Activated effector memory CD4-positive, alpha-beta T cell treated with Interleukin-2 at 50 U/mL for 16 hours (primary cell): Measurements from ENCODE around the gene TCERG1L.
"Not testable (repeated sequence)": the region's sequence is repeated elsewhere in the genome, so short reads cannot be mapped to it uniquely, and the experiment has no call there.

Experiments
- DNase-seq: peaks from one replicate; pipeline ENCODE4 v3.0.0-alpha.2; 2020

The TCERG1L gene

DNA sequence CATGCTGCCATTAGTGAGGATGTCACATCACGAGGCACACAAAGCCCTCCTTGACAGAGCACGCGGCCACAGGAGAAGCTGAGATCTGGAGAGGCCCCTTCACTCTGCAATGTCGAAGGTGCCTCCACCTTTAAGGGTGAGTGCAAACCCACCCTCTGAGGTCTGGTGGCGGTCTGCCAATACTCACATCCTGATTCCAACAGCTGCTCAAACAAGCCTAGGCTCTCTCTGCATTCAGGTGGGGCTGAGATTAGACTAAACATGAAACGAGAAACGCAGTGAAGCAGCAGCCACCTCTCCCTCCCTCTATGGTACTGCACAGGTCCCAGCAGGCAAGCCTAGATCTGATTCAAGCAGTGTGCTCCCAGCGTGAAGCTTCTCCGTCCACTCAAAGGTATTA, 151.8 kb downstream of the TCERG1L start:
- DNase-seq = no peak

DNA sequence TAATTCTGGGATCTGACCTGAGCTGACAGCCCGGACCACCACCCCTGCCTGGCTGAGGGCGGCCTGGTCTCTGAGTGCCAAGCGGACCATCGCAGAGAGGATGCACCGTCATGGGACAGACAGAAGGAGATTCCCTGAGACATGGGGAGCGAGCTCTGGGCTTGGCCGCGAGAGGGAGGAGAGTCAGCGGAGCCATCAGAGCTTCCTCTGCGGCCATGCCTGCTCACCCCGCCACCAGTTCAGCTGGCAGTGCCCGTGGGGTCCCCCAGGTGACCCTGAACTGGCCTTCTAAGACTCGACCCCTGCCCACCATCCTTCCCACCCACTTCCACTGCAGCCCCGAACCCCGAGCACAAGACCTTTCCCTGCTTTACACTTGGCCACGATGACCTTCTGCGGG, 152.8 kb downstream of the TCERG1L start:
- DNase-seq = no peak

DNA sequence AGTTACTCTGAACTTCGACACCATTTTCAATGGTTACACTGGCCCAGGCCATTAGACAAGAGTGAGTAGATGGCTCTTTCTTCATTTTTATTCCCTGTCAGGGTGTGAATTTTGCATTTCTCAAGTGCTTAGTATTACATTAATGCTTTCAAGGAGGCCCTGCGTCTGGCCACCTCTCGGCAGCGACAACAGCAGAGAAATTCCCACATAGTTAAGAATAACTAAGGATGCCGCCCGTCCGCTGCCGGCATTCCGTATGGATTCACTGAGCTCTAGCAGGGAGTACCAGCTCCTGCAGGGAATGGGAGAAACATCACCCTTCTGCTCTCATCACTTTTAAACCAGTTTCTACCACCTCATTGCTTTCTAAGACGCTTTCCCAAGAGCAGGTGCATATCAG, 153.6 kb downstream of the TCERG1L start:
- DNase-seq = no peak

DNA sequence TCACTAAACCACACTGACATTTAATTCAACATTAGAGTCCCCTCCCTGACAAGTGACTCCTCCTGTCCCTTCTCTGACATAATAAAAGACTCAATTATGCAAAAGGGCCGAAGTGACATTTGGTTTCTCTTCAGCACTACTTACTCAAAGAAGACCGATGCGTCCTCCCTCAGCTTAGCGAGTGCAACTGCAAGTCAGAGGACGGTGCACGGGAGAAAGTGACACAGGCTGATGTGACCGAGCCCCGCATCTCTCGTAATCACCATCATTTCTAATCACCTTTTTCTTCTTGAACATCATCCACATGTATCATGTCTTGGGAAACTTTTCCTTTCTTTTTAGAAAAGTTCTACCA, 155.7 kb downstream of the TCERG1L start:
- DNase-seq = no peak

DNA sequence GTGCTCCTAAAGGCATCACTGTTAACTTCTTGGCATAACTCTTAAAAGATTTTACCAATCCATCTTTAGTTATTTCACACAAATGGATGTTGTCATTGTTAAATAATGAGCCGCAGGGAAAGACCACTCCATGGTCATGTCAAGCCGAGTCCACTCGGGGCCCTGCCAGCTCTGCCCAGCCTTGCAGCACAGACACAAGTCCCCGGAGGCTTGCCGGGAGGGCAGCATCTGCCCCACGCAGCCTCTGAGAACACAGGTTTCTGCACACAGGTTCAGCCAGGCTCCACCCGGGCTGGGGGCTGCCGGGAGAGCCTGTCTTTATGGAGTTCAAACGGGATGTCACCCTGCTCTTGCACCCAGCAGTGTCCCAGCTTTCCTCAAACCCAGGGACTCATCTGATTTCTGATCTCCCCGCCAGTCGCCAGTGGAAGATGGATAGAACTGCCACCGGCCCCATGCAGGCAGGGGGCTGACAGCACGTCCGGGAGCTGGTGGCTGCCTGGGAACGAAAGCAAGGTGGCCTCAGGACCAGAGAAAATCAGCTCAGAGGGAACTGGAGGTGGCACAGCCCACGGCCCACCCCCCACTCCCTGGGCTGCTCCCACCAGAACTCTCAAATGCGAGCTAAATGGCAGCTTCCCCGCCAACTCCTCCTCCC, 156.2 kb downstream of the TCERG1L start:
- DNase-seq = no peak

DNA sequence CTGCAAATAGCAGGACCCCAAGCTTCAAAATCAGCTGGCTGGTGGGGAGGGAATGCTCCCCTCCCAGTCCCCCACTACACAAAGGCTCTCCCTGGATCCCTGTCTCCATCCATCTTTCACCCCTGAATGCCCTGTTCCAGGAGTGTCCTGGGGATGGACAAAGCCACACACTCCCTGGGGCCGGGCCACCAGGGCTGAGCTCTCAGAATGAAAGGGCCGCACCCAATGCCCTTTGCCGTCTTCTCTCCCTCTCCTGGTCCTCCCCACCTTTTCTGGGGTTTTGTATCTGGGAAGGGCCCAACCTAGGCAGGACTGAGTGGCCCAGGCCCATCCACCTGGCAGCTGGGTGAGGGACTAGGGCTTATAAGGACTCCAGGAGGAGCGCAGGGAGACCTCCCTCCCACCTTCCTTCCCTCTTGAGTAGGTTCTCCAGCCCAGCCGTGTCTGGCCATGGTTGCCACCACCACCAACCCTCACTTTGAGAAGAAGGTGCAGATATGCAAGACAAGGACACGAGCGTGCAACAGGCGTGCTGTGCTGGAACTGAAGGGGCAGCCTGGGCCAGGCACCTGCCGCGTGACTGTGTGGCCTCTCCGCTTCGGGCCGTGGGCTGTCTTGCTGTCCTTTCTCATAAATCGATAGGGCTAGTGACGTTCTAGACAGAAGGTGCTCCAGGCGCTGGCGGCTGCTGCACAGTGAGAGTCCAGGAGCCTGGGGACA, 157.1 kb downstream of the TCERG1L start:
- DNase-seq = no peak

DNA sequence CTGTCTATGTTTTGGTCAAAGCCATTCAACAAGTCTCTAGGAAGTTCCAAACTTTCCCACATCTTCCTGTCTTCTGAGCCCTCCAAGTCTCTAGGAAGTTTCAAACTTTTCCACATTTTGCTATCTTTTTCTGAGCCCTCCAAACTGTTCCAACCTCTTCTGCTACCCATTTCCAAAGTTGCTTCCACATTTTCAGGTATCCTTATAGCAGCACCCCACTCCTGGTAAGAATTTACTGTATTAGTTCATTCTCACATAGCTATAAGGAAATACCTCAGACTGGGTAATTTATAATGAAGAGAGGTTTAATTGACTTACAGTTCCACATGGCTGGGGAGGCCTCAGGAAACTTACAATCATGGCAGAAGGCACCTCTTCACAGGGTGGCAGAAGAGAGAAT, 159.1 kb downstream of the TCERG1L start:
- not testable (repeated sequence) for DNase-seq

DNA sequence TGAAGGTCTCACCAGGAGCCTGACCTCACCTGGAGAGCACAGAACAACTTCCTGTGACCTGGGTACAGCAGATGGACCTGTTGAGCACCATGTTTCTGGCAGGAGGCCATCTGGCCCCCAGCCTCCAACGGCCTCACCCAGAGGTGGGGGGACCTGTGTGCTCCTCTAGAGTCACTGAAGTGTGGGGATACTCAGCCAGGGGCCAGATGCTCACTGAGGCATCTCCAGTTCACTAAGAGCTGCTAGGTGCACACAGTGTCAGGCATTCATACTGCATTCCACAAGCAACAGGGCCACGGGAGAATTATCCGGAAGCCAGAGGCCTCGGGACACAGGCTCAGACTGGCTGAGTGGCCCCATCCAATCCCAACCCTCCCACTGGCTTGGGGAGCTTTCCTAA, 161.4 kb downstream of the TCERG1L start:
- DNase-seq = no peak

DNA sequence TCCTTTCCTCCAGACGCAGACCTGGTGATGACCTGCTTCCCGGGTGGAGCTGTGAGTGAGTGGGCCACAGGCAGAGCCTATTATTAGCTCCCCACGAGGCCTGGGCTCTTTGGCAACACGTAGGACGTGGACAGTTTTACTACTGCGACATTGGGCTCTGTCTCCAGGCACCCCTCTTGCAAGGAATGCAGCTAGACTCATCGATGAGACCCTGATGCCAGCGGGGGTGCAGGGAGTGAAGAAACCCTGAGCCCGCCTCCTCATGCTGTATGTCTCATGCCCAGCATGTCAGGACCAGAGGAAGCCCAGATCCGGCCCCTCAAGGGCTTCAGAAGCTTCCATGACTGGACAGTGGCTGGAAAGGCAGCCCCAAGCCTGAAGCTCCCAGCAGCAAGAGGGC, 161.9 kb downstream of the TCERG1L start:
- no peak for DNase-seq

DNA sequence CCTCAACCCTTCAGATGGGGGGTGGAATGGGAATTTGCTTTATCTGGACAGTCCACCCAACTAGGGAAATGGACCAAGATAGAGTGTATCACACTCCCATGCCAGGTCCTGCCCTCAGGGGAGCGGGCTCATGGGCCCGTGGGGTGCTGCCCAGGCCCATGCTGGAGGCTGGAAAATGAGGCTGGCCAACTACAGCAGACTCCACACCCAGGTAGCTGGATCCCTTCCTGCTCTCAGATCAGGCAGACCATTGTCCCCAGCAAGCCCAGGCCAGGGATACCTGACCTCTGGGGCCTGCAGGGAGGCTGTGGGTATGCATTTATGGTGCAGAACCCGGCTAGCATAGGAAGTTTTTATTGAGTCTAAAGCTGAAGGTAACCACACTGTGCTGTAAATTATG, 162.4 kb downstream of the TCERG1L start:
- no peak for DNase-seq

DNA sequence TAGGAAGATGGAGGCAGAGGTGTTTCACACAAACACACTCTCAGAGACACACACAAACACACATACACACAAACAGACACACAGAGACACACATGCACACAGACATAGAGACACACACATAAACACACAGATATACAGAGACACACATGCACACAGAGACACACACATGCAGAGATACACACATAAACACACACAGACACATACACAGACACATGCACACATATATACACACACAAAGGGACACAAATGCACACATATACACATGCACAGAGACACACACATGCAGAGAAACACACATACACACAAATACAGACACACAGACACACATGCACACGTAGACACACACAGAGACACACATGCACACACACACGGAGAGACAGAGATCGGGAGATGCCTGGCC, 163.3 kb downstream of the TCERG1L start:
- no peak for DNase-seq

DNA sequence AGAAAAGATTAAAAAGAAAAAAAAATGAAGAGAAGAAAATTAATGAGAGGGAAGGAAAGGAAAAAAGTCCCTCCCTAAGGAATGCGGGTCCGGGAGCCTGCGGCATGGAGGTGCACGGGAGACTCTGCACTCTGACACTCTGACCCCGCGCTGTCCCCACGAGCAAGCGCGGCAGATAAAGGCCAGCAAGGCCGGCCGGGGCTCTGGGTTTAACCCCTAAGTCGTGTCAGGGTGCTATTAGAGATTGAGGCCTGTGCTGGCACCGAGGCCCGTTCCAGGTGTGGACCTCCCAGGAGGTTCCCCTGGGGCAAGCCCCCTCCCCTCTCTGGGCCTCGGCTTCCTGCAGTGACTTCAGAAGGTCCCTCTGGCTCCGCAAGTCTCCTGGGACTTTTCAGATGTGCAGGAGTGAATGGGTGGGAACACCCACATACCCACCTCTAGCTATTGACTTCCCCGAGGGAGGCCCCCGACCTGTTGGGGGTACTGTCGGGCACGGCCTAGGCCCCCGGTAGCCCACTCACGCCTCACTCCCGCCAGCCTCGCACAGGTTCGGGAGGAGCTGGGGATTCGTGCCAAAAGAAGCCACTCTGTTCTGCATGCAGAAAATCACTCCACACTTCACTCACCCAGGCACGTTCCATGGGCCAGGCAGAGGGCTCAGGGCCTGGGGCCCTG, 164.1 kb downstream of the TCERG1L start:
- no peak for DNase-seq

DNA sequence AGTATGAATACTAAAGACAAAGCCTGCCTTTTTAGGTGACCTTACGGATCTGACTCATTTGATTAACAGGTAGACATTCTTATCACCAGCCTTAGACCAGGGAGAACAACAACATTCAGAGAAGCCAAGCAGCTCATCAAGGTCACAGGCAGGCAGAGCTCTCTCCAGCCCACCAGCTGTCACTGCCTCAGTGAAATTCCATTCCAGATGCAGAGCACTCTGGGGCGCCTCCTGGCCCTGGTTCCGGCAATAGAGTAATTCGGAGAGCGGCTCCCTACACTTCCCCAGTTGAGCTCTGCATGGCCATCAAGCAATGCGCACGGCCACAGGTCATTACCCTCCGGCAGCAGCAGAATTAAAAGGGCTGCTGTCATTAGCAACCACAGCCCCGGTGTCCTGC, 164.7 kb downstream of the TCERG1L start:
- no peak for DNase-seq

DNA sequence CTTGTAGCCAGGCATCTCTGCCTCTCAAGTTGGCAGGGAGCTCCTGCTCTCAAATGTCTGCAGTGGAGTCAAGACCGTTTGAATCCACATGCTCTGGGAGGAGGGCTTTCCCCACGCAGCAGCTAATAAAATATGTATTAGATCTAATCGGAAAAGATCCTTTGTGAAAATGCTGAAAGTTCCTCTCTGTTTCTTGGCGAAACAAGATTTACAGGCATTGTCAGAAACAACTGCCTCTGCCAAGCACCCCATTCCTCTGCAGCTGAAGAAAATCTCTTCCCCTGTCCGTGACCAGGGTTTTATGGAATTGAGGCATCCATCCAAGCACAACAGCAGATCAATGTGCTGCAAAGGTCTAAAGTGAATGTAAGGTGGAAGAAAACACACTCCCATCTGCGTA, 165.8 kb downstream of the TCERG1L start:
- DNase-seq = no peak

DNA sequence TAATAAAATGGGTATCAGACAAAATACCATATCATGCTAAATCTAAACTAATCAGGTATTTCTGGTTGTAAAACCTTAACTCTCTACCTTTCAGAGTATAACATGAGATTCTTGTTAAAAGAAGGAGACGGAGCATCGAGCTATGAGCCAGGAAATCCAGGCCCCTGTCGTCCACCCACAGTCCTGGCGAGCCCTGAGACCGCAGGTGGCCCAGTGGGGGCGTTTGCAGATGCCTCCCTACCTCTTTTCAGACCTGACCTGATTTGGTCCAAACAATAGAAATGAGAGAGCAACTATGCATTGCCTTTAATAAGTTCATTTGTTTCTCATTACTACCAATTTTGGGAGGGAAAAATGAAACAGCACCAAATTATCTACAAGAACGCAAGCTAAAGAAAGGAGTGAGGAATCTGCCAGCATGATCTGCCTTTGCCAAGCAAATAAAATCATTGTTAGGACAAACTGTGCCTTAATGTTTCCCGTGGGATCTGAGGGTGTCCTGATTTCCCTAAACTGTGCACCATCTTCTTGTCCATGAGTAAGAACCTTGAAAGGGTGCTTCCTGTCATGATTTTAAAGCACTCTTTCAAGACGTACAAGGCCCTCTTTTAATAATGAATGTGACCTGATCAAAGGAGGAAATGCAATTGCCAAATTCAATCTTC, 166.7 kb downstream of the TCERG1L start:
- no peak for DNase-seq

DNA sequence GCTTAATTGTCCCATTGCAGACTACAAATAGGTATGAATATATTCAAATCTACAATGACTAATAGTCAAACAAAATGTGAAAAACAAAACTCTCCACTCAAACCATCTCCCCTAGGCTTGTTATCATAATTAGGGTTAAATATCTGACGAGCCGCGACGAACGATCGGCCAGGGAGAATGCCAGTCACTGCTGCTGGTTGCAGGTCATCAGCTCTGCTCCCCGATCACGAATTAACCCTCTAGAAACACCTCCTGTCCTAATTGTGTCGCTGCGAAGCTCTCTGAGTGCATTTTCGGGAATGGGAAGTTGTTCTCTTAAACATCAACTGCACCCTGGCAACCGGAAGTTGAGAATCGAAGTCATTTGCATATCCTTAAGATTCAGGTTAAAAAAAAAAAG, 167.3 kb downstream of the TCERG1L start:
- no peak for DNase-seq

DNA sequence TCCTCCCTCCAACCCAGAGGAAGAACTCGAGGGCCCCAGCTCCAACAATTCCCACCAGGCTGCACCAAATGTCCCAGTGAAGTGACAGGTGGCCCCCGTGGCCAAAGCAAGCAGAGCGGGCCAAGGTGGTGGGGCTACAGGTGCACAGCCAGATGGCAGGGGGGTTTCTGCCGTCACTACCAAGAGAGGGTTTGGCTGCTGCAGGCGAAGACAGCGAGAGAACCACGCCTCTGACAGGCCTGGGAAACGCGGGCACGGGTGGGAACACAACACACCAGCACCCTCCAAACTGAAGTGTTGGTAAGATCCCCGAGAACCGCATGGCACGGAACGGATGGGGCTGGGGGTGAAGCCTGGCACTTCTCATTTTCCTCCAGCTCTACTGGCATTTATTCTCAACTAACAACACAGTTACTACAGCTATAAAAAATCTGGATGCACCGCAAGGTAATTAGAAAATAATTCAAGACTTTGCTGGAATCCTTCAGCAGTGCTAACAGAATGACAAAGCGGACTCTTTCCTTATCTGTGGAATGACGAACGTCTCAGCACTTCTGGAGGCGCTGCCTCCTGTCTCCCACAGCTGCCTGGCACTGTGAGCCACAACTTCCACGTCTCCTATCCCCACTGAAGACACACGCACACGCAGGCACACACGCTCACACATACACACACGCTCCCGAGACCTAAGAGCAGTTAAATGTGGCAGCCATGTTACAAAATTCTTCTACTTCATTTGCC, 167.9 kb downstream of the TCERG1L start:
- no peak for DNase-seq

DNA sequence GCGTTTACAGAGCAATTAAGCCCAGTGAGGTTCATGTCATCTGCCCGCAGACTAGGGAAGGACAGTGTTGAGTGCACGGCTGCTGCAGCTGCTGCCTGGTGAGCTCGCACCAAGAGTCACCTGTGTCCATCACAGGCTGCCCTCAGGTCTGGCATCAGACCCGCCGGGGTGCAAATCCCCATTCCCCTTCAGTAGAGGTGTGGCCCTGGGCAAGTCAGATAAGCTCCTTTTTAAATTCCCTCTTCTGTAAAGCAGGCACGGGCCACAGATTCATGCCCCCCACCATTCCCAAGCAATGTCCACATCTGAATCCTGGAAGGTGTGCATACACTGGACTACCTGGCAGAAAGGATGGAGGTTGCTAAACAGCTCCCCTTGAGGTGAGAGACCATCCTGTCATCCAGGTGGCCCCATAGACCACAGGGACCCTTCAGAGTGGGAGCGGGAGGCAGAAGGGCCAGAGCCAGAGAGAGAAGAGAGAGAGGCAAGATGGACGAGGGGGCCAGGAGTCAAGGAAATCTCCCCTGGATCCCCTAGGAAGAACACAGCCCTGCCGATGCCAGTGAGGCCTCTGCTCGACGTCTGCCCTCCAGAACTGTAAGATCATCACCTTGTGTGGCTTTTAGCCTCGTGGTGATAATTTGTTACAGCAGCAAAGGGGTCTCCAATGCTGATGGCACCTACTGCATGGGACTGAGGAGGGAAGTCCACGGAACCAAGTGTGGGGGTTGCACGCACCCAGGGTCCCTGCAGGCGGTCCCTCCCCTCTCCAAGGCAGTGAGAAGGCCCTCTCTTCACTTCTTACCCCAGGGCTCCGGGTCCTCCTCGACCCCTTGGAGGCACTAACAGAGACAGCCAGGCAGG, 168.8 kb downstream of the TCERG1L start:
- no peak for DNase-seq

DNA sequence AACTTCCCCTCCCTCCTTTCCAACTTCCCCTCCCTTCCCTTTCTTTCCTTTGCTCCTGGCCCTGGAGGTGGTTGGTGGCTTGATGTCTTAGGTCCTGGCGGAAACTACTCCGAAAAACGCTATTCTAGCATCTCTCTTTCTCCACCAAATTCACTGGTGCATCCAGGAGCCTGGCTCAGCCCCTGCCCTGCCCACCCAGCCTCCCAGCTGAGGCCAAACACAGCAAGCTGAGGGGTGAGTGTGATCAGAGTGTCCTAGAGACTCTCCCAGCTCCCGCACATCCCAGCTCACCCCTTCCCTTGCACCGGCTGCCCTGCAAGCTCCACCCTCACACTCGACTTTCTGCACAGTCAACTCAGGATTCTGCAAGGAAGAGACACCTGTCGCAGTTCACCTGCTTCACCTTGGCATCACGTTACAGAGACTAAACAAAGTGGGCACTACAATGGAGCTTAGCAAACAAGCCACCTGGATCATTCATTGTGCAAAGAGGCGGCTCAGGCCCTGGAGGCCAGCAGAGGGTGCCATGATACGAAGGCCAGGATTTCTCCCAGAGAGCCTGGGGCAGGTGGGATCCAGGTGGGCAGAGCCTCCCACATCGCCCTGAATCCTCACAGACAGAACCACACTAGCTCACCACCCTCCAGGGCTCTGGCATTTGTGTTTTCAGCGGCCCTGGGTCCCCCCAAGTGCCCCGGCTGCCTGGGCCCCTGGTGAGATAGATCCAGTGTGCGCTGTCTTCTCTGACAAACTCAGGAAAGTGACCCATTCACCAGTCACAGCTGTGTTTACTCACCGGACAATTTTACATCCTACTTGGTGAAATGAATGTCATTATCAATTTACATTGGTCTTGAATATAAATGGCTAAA, 169.6 kb downstream of the TCERG1L start:
- no peak for DNase-seq

DNA sequence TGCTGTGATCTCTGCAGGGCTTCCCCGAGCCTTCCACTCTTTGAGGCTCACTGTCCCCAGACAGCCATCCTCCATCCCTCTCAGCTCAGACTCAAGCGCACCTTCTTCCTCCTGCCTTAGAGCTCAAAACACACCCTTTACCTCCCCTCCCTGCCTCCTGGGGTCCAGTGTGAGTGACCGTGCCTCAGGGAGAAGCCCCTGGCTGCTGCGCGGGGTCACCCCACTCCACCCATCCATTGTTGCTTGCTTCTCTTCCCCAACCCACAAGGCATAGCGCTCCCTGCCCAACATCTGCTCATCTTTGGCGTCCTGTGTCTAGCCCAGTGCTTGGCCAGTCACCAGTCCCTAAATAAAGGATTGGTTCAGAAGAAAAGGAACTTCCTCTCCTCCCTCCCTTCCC, 170.3 kb downstream of the TCERG1L start:
- no peak for DNase-seq

DNA sequence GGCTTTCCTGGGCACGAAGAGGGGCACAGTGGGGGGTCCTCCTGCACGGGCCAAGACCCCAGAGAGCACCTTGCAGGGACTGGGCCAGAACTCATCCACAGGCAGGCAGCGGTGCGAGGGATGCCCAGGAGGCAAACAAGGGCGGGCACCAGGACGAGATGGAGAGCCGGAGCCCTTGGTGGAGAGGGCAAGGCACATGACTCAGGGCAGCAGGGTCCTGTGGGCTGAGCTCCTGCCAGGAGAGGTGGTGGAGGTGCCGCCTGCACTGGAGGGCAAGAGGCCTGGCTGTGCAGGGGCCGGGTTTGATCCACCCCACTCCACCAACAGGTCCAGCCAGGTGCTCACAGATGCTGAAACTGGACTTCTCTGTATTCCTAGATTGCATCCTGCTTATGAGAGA, 170.9 kb downstream of the TCERG1L start:
- no peak for DNase-seq
